Lower leg skin (tissue), 4 donors: ENCODE measurements around the gene WDR1. TPM values are rescaled to one million over a fixed set of nuclear protein-coding genes. Genes with fewer than 3 reads are reported as not detected.
A peak's percentile ranks its signal among the peaks of the same experiment; 100 is the strongest.

Experiments used
- DNase-seq, 2 donors: peaks; one replicate each; pipeline ENCODE4 v3.0.0-alpha.2; 2019; ENCODE audit warnings: low spot score in 2 of 2
- H3K4me3 ChIP-seq: fragments of 200-600 bp; sonication (generic); 2 replicates; pipeline ENCODE4 v1.5.1; 2017; ENCODE audit warnings: mild to moderate bottlenecking, low read depth; ENCODE audit not compliant: poor library complexity, severe bottlenecking
- CTCF ChIP-seq, 3 donors: fragments of 450-650 bp; IDR thresholded peaks; one replicate each; pipeline ENCODE4 v1.5.1; 2016; ENCODE audit warnings: antibody characterized with exemption in 3 of 3, mild to moderate bottlenecking in 3 of 3, moderate library complexity in 2 of 3
- POLR2A ChIP-seq, 2 donors: fragments of 450-650 bp; IDR thresholded peaks; one replicate each; pipeline ENCODE4 v1.6.1; 2016 to 2017; ENCODE audit warnings: antibody characterized with exemption in 2 of 2, mild to moderate bottlenecking in 1 of 2, moderate library complexity in 1 of 2
- WGBS, 2 donors: methylation state at CpG; one replicate each; pipeline ENCODE4 v1.1.5; 2018; 5-methylcytosine and 5-hydroxymethylcytosine counted together
- intact Hi-C: fragments of 100-400 bp; cut with DNase I; formaldehyde crosslinking; loops from one replicate; pipeline ENCODE4 v1.15.0; 2023; ENCODE audit warnings: low total_unique reads
- total RNA-seq, 4 donors: library from RNA; depleted of rRNA; stranded (reverse); fragments of >200 nt; gene quantifications; one replicate each; pipeline ENCODE4 v1.1.0, GENCODE V29; 2016

WDR1 gene
- total RNA-seq, 4 donors from 2014 or later: 83.2 to 163 (median 144) TPM

- no peak overlapping the region for H3K4me3 ChIP-seq
- TF ChIP-seq CTCF (IDR thresholded peaks at IDR 0.05): no peak
- no peak for TF ChIP-seq POLR2A (IDR thresholded peaks at IDR 0.05)
- WGBS, 2 donors: 91 to 95% methylated on average over 11 of the region's 11 CpGs
- no peak for DNase-seq
- intact Hi-C loops: no loop called here
Measured at GRCh38 chr4:10109995-10110670, 6.5 kb downstream of the WDR1 start.

- 70 to 76% methylated on average over 17 of the region's 17 CpGs for WGBS, 2 donors
- intact Hi-C loops: no loop called here
- H3K4me3 ChIP-seq: no peak overlapping the region
- TF ChIP-seq CTCF (IDR thresholded peaks at IDR 0.05) (no peak), POLR2A (IDR thresholded peaks at IDR 0.05) (no peak)
- no peak for DNase-seq
Measured at GRCh38 chr4:10108818-10109783, 7.5 kb downstream of the WDR1 start.

- TF ChIP-seq POLR2A (IDR thresholded peaks at IDR 0.05) (no peak), CTCF (IDR thresholded peaks at IDR 0.05) (no peak)
- DNase-seq: no peak
- 85 to 92% methylated on average over 6 of the region's 6 CpGs for WGBS, 2 donors
- intact Hi-C loops: no loop called here
- no peak overlapping the region for H3K4me3 ChIP-seq
Measured at GRCh38 chr4:10108391-10108790, 8.2 kb downstream of the WDR1 start.

- DNase-seq: no peak
- H3K4me3 ChIP-seq: no peak overlapping the region
- WGBS, 2 donors: 52 to 58% methylated on average over 19 of the region's 19 CpGs
- intact Hi-C loops: no loop called here
- no peak for TF ChIP-seq CTCF (IDR thresholded peaks at IDR 0.05)
- no peak for TF ChIP-seq POLR2A (IDR thresholded peaks at IDR 0.05)
Measured at GRCh38 chr4:10107111-10108091, 9.2 kb downstream of the WDR1 start.

GRCh38 chr4:10106421-10107039 is 10.1 kb downstream of the WDR1 start:
- TF ChIP-seq POLR2A (IDR thresholded peaks at IDR 0.05) (no peak), CTCF (IDR thresholded peaks at IDR 0.05) (no peak)
- 5 to 16% methylated on average over 13 of the region's 13 CpGs for WGBS, 2 donors
- intact Hi-C loops: no loop called here
- no peak overlapping the region for H3K4me3 ChIP-seq
- peak; percentile 93 for DNase-seq
